Measurements from ENCODE around the gene TBC1D22A. TPM values are rescaled to one million over a fixed set of nuclear protein-coding genes. Genes with fewer than 3 reads are reported as not detected.

Gene TBC1D22A
- total and polyA plus RNA-seq, 8 donors = 13.3 to 53.1 (median 21.5) TPM

- H3K4me3 ChIP-seq = no peak overlapping the region
- TF ChIP-seq CTCF (IDR thresholded peaks at IDR 0.05) = no peak
- TF ChIP-seq POLR2A (IDR thresholded peaks at IDR 0.05) = no peak
- no peak for TF ChIP-seq POLR2AphosphoS5 (IDR thresholded peaks at IDR 0.05)
- no peak for TF ChIP-seq EP300 (IDR thresholded peaks at IDR 0.05)
- intact Hi-C loops (cut with DNase I; ENCODE audit: low total_unique reads) = no loop called here
- WGBS, 5 donors = 88 to 97% (median 92%) methylated on average over 9 to 10 of the region's 10 CpGs
- H3K27me3 ChIP-seq = no peaks in the 10 kb centered on the region
- H3K9me3 ChIP-seq = peaks cover 0 to 13% (median 6%) of the 10 kb centered on the region in 4 donors
- DNase-seq = no peak
- no peaks in the 10 kb centered on the region for H3K4me1 ChIP-seq
- H3K36me3 ChIP-seq = peaks cover 0 to 27% (median 23%) of the 10 kb centered on the region in 4 donors
- no peak overlapping the region for H3K27ac ChIP-seq
Measured at GRCh38 chr22:46923394-46923793, 160.9 kb downstream of the TBC1D22A start.

- Histone ChIP-seq H3K4me1 (no peaks in the 10 kb centered on the region), H3K27me3 (no peaks in the 10 kb centered on the region), H3K27ac (no peak overlapping the region), H3K36me3 (peaks cover 0 to 19% (median 11%) of the 10 kb centered on the region in 4 donors), H3K9me3 (peaks cover 0 to 13% (median 6%) of the 10 kb centered on the region in 4 donors), H3K4me3 (no peak overlapping the region)
- TF ChIP-seq POLR2A (IDR thresholded peaks at IDR 0.05) (no peak), CTCF (IDR thresholded peaks at IDR 0.05) (no peak), POLR2AphosphoS5 (IDR thresholded peaks at IDR 0.05) (no peak), EP300 (IDR thresholded peaks at IDR 0.05) (no peak)
- intact Hi-C loops (cut with DNase I; ENCODE audit: low total_unique reads) = no loop called here
- WGBS, 5 donors = 63 to 78% (median 67%) methylated on average over 3 of the region's 3 CpGs
- no peak for DNase-seq
Measured at GRCh38 chr22:46925818-46926217, 163.4 kb downstream of the TBC1D22A start.

GRCh38 chr22:46929046-46929709 lies 166.7 kb downstream of the TBC1D22A start:
- H3K27me3 ChIP-seq = no peaks in the 10 kb centered on the region
- no peak for DNase-seq
- intact Hi-C loops (cut with DNase I; ENCODE audit: low total_unique reads) = no loop called here
- TF ChIP-seq POLR2A (IDR thresholded peaks at IDR 0.05) (no peak), EP300 (IDR thresholded peaks at IDR 0.05) (no peak), CTCF (IDR thresholded peaks at IDR 0.05) (no peak), POLR2AphosphoS5 (IDR thresholded peaks at IDR 0.05) (no peak)
- H3K4me3 ChIP-seq = no peak overlapping the region
- H3K36me3 ChIP-seq = peaks cover 0 to 28% (median 7%) of the 10 kb centered on the region in 4 donors
- no peak overlapping the region for H3K27ac ChIP-seq
- peaks cover 0 to 6% (median 0%) of the 10 kb centered on the region in 4 donors for H3K4me1 ChIP-seq
- no peaks in the 10 kb centered on the region for H3K9me3 ChIP-seq
- WGBS, 5 donors = 75 to 81% (median 79%) methylated on average over 7 of the region's 7 CpGs

GRCh38 chr22:46929710-46930204 lies 167.3 kb downstream of the TBC1D22A start:
- WGBS, 5 donors = 87 to 95% (median 90%) methylated on average over 9 of the region's 9 CpGs
- Histone ChIP-seq H3K27me3 (no peaks in the 10 kb centered on the region), H3K9me3 (no peaks in the 10 kb centered on the region), H3K4me1 (peaks cover 4 to 12% (median 5%) of the 10 kb centered on the region in 4 donors), H3K36me3 (peaks cover 0 to 28% (median 7%) of the 10 kb centered on the region in 4 donors), H3K27ac (no peak overlapping the region), H3K4me3 (no peak overlapping the region)
- intact Hi-C loops (cut with DNase I; ENCODE audit: low total_unique reads) = no loop called here
- no peak for DNase-seq
- no peak for TF ChIP-seq EP300 (IDR thresholded peaks at IDR 0.05)
- no peak for TF ChIP-seq POLR2AphosphoS5 (IDR thresholded peaks at IDR 0.05)
- no peak for TF ChIP-seq CTCF (IDR thresholded peaks at IDR 0.05)
- no peak for TF ChIP-seq POLR2A (IDR thresholded peaks at IDR 0.05)
